Neural cell (in vitro differentiated cells): ENCODE results near the gene BCAN.

Experiments used
- EZH2 ChIP-seq: fragments of 200-600, 300-800 bp; shearing (Covaris generic), sonication (generic); IDR thresholded peaks from 2 replicates; pipeline ENCODE4 v1.6.1; 2014; ENCODE audit warnings: antibody characterized with exemption, low read length, borderline replicate concordance, mild to moderate bottlenecking; ENCODE audit not compliant: insufficient read depth, poor library complexity, severe bottlenecking
- TF ChIP-seq, protein P1 (sequence below): fragments of 450-650 bp; IDR thresholded peaks from 2 replicates; pipeline ENCODE4 v1.5.1; 2014; ENCODE audit warnings: antibody characterized with exemption, mild to moderate bottlenecking, moderate library complexity; ENCODE audit not compliant: poor library complexity, severe bottlenecking

DNA sequence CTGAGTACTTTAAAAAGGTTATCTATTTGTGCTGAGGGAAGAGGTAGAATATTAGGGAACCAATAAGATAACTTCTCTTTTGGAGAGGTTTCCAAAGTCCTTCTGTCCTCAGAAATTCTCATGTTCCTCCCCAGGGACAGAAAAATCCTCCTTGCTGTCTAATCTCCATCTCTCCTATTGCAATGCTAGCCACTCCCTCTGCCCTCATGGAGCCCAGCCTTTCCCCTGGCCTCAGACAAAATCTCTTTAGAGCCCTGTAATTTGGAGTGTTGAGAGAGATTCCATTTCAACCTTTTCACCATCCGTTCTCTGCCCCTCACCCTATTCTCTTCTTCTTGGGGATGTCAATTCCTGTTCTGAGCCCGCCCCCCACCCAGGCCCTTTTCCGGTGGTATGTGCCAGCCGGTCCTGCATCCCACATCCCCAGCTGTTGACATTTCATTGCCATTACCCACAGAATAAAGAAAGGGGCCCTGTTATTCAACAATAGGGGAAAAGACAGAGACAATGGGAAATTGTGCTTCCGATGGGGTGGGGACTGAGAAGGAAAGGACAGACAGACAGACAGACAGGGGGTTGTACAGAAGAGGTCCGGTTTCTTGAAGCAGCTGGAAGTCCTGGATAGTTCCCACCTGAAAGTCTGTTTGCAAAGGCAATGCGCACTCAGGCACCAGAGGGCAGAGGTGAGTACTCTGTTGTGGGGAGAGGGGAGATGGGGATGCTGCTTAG, 22.9 kb upstream of the BCAN start, which contains the start of gene HAPLN2:
- TF ChIP-seq, protein P1, sequence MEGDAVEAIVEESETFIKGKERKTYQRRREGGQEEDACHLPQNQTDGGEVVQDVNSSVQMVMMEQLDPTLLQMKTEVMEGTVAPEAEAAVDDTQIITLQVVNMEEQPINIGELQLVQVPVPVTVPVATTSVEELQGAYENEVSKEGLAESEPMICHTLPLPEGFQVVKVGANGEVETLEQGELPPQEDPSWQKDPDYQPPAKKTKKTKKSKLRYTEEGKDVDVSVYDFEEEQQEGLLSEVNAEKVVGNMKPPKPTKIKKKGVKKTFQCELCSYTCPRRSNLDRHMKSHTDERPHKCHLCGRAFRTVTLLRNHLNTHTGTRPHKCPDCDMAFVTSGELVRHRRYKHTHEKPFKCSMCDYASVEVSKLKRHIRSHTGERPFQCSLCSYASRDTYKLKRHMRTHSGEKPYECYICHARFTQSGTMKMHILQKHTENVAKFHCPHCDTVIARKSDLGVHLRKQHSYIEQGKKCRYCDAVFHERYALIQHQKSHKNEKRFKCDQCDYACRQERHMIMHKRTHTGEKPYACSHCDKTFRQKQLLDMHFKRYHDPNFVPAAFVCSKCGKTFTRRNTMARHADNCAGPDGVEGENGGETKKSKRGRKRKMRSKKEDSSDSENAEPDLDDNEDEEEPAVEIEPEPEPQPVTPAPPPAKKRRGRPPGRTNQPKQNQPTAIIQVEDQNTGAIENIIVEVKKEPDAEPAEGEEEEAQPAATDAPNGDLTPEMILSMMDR = peak; percentile 61
- TF ChIP-seq EZH2 = no peak
